SH-SY5Y (cell line): ENCODE measurements around the gene SLC23A1.

ENCODE experiments used
- GATA2 ChIP-seq: IDR thresholded peaks from 2 replicates; pipeline ENCODE4 v1.6.1; 2011; ENCODE audit warnings: mild to moderate bottlenecking, low read depth, low read length
- GATA3 ChIP-seq: IDR thresholded peaks from 2 replicates; pipeline ENCODE4 v1.6.1; 2011; ENCODE audit warnings: low read depth, mild to moderate bottlenecking, low read length, moderate library complexity

GRCh38 chr5:139403418-139403786 lies 20.3 kb upstream of the SLC23A1 start:
- TF ChIP-seq GATA3 (no peak), GATA2 (no peak)
